HG02798 (cell line): Measurements from ENCODE around the gene CYP27C1.

ENCODE experiments used
- ATAC-seq: cut with Tn5 transposase; IDR thresholded peaks from one replicate; pipeline ENCODE4 v1.9.1; 2021; ENCODE audit warnings: mild to moderate bottlenecking; ENCODE audit not compliant: unreplicated experiment, poor library complexity

The CYP27C1 gene

GRCh38 chr2:127134833-127135830, 85.0 kb downstream of the CYP27C1 start:
- ATAC-seq = no peak

- no peak for ATAC-seq
Observed at GRCh38 chr2:127134235-127134634, 85.9 kb downstream of the CYP27C1 start.
